OCI-LY7 (cell line): ENCODE measurements around the gene NAGPA.
"Not testable (repeated sequence)": the region's sequence is repeated elsewhere in the genome, so short reads cannot be mapped to it uniquely, and the experiment has no call there.

ENCODE experiments used
- EZH2phosphoT487 ChIP-seq: fragments of 200-600 bp; sonication (generic); IDR thresholded peaks from 2 replicates; pipeline ENCODE4 v1.6.1; 2018; ENCODE audit warnings: low read depth, borderline replicate concordance, mild to moderate bottlenecking, mixed run types, antibody characterized with exemption, low read length, moderate library complexity, mixed read lengths
- TF ChIP-seq, protein P1 (sequence below): fragments of 200-600 bp; sonication (generic); conservative IDR thresholded peaks from 2 replicates; pipeline ENCODE4 v1.5.1; 2014; ENCODE audit warnings: mild to moderate bottlenecking, antibody characterized with exemption, low read length, moderate library complexity, mixed read lengths

- TF ChIP-seq EZH2phosphoT487: not testable (repeated sequence)
- TF ChIP-seq, protein P1, sequence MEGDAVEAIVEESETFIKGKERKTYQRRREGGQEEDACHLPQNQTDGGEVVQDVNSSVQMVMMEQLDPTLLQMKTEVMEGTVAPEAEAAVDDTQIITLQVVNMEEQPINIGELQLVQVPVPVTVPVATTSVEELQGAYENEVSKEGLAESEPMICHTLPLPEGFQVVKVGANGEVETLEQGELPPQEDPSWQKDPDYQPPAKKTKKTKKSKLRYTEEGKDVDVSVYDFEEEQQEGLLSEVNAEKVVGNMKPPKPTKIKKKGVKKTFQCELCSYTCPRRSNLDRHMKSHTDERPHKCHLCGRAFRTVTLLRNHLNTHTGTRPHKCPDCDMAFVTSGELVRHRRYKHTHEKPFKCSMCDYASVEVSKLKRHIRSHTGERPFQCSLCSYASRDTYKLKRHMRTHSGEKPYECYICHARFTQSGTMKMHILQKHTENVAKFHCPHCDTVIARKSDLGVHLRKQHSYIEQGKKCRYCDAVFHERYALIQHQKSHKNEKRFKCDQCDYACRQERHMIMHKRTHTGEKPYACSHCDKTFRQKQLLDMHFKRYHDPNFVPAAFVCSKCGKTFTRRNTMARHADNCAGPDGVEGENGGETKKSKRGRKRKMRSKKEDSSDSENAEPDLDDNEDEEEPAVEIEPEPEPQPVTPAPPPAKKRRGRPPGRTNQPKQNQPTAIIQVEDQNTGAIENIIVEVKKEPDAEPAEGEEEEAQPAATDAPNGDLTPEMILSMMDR: not testable (repeated sequence)
Measured at GRCh38 chr16:5080461-5080860, 46.7 kb upstream of the NAGPA start.
